Heart left ventricle (tissue), 13 donors: ENCODE data around the gene FREY1.

Experiments
- POLR2A ChIP-seq, 2 donors: fragments of 450-650 bp; IDR thresholded peaks; one replicate each; pipeline ENCODE4 v1.6.1; 2017; ENCODE audit warnings: antibody characterized with exemption in 2 of 2, mild to moderate bottlenecking in 2 of 2, moderate library complexity in 2 of 2
- TF ChIP-seq, protein P1 (sequence below), 12 donors: fragments of 200-600 bp; sonication (generic) in 4 of 12; IDR thresholded peaks; one replicate each; pipeline versions ENCODE4 v1.5.0 to v1.8.0; 2018 to 2022; ENCODE audit warnings: antibody characterized with exemption in 12 of 12, mild to moderate bottlenecking in 5 of 12
- donor health status: ischemic (EF 13 %, LVEDD 7.1; RV severe dilation, severe dysfunction).
- donor health status: DM: no; HTN: yes; CAD: no.
- donor health status: DM: no; HTN: no; CAD: no.
- donor health status: ischemic (EF 25% LVEDD 6.9; RV normal size, moderate dysfunction).
- donor health status: ischemic (EF 25% LVEDD 5.7; RV mildly dilated, moderate dysfunction).
- donor health status: ischemic (EF 35%, LVEDD 5.7; RV mildly dilated, moderate dysfunction).
- donor health status: nonischemic (EF 11% LVEDD 7.7; RV severe dilation, severe dysfunction).
- donor health status: DM: yes; HTN: yes; CAD: no.
- donor health status: PGD.
- donor health status: ischemic (EF 29% LVEDD 5.4; RV normal size, mild dysfunction).
- donor health status: nonischemic (EF 23%, LVEDD 6.1; RV moderate dilation, normal function).

DNA sequence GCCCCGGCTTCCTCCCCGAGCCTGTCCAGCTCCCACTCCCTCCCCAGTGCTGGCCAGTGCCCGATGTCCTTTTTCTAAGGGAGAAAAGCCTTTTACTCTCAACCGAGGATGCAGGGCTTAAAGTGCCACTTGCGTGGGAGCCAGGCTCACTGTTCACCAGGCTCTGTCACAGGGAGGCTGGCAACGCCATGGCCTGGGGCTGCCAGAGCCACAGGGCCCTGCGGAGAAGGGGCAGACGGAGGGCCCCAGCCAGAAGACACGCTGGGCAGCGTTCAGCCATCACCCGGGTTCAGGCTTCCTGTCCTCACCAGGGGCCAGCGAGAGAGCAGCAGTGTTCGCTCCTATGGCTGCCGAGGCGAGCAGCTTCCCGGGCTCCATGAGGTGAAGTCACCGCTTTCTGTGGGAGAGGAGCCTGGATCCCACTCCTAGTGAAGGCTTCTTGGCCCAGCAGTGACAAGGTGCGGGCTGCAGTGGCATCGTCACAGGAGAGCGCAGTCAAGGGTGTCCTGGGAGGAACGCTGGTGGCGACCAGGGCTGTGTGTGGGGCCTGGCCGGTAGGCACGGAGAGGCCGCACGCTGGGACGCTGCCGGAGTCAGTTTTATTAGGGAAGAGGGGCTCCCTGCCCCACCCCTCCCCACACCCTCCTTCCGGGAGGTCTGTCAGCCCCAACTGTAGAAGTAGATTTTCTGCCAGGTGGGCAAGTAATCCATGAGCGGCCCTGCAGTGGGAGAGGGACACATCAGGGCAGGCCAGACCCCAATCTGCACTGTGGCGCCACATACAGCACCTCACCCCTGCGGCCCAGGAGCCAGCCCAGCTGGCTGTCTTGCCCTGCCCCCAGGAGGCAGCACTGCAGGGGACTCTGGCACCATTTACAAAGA is 2.8 kb upstream of the FREY1 start:
- TF ChIP-seq, protein P1, sequence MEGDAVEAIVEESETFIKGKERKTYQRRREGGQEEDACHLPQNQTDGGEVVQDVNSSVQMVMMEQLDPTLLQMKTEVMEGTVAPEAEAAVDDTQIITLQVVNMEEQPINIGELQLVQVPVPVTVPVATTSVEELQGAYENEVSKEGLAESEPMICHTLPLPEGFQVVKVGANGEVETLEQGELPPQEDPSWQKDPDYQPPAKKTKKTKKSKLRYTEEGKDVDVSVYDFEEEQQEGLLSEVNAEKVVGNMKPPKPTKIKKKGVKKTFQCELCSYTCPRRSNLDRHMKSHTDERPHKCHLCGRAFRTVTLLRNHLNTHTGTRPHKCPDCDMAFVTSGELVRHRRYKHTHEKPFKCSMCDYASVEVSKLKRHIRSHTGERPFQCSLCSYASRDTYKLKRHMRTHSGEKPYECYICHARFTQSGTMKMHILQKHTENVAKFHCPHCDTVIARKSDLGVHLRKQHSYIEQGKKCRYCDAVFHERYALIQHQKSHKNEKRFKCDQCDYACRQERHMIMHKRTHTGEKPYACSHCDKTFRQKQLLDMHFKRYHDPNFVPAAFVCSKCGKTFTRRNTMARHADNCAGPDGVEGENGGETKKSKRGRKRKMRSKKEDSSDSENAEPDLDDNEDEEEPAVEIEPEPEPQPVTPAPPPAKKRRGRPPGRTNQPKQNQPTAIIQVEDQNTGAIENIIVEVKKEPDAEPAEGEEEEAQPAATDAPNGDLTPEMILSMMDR (IDR thresholded peaks at IDR 0.05), result no peak
- no peak for TF ChIP-seq POLR2A (IDR thresholded peaks at IDR 0.05)
